Measurements from ENCODE around the gene TBC1D22A. TPM values are rescaled to one million over a fixed set of nuclear protein-coding genes. Genes with fewer than 3 reads are reported as not detected.

Gene TBC1D22A
- total and polyA plus RNA-seq, 9 donors = 12.5 to 25.6 (median 18.5) TPM

DNA sequence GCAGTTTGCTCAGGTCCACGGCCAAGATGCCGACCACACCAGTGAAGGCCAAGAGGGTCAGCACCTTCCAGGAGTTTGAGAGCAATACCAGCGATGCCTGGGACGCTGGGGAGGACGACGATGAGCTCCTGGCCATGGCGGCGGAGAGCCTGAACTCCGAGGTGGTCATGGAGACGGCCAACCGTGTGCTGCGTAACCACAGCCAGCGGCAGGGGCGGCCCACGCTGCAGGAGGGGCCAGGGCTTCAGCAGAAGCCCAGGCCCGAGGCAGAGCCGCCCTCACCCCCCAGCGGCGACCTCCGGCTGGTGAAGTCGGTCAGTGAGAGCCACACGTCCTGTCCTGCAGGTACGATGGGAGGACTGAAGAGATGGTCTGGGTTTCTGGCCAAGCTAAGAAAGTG, 31.0 kb downstream of the TBC1D22A start:
- intact Hi-C loops (cut with DNase I) = loop anchor here in 1 of 4 donors (10.0 kb wide), 1 partner anchor 1701 kb away; no protein-coding TSS in a partner anchor
- no peak for DNase-seq
- no peak overlapping the region for H3K4me3 ChIP-seq
- peaks cover 5% of the 10 kb centered on the region for H3K4me1 ChIP-seq (ENCODE audit: insufficient read depth)
- TF ChIP-seq, protein P1, sequence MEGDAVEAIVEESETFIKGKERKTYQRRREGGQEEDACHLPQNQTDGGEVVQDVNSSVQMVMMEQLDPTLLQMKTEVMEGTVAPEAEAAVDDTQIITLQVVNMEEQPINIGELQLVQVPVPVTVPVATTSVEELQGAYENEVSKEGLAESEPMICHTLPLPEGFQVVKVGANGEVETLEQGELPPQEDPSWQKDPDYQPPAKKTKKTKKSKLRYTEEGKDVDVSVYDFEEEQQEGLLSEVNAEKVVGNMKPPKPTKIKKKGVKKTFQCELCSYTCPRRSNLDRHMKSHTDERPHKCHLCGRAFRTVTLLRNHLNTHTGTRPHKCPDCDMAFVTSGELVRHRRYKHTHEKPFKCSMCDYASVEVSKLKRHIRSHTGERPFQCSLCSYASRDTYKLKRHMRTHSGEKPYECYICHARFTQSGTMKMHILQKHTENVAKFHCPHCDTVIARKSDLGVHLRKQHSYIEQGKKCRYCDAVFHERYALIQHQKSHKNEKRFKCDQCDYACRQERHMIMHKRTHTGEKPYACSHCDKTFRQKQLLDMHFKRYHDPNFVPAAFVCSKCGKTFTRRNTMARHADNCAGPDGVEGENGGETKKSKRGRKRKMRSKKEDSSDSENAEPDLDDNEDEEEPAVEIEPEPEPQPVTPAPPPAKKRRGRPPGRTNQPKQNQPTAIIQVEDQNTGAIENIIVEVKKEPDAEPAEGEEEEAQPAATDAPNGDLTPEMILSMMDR (IDR thresholded peaks at IDR 0.05) = no peak
- TF ChIP-seq EP300 (IDR thresholded peaks at IDR 0.05) = no peak
- TF ChIP-seq POLR2A (IDR thresholded peaks at IDR 0.05) = no peak
- no peaks in the 10 kb centered on the region for H3K36me3 ChIP-seq
- 94 to 95% (median 94%) methylated on average over 23 of the region's 23 CpGs for WGBS, 3 donors
- H3K9me3 ChIP-seq = no peaks in the 10 kb centered on the region
- no peak overlapping the region for H3K27ac ChIP-seq
- H3K27me3 ChIP-seq = no peaks in the 10 kb centered on the region

DNA sequence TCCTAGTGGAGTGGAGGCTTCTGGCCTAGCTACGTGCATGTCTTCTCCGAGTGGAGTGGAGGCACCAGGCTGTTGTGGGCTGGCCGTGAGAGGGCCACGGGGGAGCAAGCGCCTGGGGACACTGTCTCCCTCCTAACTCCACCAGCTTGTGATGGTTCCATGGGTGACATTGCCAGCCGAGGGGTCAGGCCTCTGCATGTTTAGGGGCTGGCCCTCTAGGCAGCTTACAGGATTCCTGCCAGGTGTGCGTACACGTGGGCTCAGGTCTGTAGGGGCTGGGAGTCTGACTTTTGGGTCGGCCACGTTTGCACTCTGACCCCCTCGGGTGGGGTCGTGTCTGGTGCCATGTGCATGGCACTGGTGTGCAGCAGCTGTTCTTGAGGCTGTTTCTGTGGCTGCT, 31.6 kb downstream of the TBC1D22A start:
- Histone ChIP-seq H3K4me3 (no peak overlapping the region), H3K27me3 (no peaks in the 10 kb centered on the region), H3K27ac (no peak overlapping the region), H3K9me3 (no peaks in the 10 kb centered on the region), H3K4me1 (ENCODE audit: insufficient read depth) (peaks cover 6% of the 10 kb centered on the region), H3K36me3 (no peaks in the 10 kb centered on the region)
- TF ChIP-seq EP300 (IDR thresholded peaks at IDR 0.05) (no peak), POLR2A (IDR thresholded peaks at IDR 0.05) (no peak)
- TF ChIP-seq, protein P1 (IDR thresholded peaks at IDR 0.05) = no peak
- no peak for DNase-seq
- intact Hi-C loops (cut with DNase I) = loop anchor here in 1 of 4 donors (10.0 kb wide), 1 partner anchor 1701 kb away; no protein-coding TSS in a partner anchor
- WGBS, 3 donors = 89% methylated on average over 12 of the region's 12 CpGs

DNA sequence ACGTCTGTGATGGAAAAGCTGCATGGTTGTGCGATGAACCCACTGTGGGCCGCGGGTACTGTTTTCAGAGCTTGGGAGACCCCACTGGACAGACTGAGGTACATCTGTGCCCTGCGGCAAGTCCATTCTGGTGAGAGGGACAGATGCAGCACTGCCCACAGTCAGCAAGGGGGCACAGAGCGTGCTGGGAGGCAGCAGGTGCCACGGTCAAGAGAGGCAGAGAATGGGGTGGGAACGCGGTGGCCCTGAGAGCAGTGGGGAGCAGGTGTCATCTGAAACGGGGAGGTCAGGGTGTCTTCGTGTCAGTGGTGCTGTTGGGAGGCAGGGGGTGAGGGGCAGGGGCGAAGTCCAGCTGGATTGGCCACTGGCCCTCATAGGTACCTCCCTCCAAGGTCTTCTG, 32.0 kb downstream of the TBC1D22A start:
- no peak for DNase-seq
- Histone ChIP-seq H3K4me1 (ENCODE audit: insufficient read depth) (peaks cover 6% of the 10 kb centered on the region), H3K4me3 (no peak overlapping the region), H3K36me3 (no peaks in the 10 kb centered on the region), H3K9me3 (no peaks in the 10 kb centered on the region), H3K27me3 (no peaks in the 10 kb centered on the region), H3K27ac (no peak overlapping the region)
- TF ChIP-seq EP300 (IDR thresholded peaks at IDR 0.05) (no peak), POLR2A (IDR thresholded peaks at IDR 0.05) (no peak)
- TF ChIP-seq, protein P1 (IDR thresholded peaks at IDR 0.05) = no peak
- intact Hi-C loops (cut with DNase I) = loop anchor here in 1 of 4 donors (10.0 kb wide), 1 partner anchor 1700 kb away; no protein-coding TSS in a partner anchor
- WGBS, 3 donors = 89 to 94% (median 93%) methylated on average over 12 of the region's 12 CpGs

DNA sequence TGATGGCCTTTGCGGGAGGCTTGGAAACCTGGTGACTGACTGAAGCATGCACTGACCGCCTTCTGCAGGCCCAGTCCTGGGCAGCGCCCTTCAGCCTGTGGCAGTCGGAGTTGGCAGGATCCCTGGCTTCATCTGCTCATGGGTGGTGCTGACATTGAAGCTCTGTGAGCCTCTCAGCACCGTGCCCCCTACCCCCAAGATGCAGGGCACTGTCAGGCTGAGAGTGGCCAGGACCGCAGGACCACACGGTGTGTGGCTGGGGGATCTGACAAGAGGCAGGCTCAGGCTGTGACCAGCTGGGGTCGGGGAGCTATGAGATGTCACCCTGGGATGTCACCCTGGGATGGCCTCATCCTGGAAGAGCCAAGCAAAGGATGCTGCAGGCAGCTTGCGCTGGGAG, 32.7 kb downstream of the TBC1D22A start:
- 94 to 96% (median 94%) methylated on average over 9 of the region's 9 CpGs for WGBS, 3 donors
- TF ChIP-seq EP300 (IDR thresholded peaks at IDR 0.05) = no peak
- no peak for TF ChIP-seq POLR2A (IDR thresholded peaks at IDR 0.05)
- TF ChIP-seq, protein P1 (IDR thresholded peaks at IDR 0.05) = no peak
- DNase-seq = no peak
- H3K4me1 ChIP-seq (ENCODE audit: insufficient read depth) = peaks cover 6% of the 10 kb centered on the region
- no peaks in the 10 kb centered on the region for H3K27me3 ChIP-seq
- no peak overlapping the region for H3K4me3 ChIP-seq
- intact Hi-C loops (cut with DNase I) = loop anchor here in 3 of 4 donors (5.0 to 10.0 kb wide), 2 partner anchors 1697 to 1700 kb away; no protein-coding TSS in a partner anchor
- no peaks in the 10 kb centered on the region for H3K9me3 ChIP-seq
- no peaks in the 10 kb centered on the region for H3K36me3 ChIP-seq
- H3K27ac ChIP-seq = no peak overlapping the region

Measured in ovary (tissue), 9 donors.